Panc1 (cell line): Measurements from ENCODE around the gene RNF213. TPM values are rescaled to one million over a fixed set of nuclear protein-coding genes. Genes with fewer than 3 reads are reported as not detected.

Experiments
- ATAC-seq: fragments of 200-7000 bp; cut with Tn5 transposase; 2 replicates; pipeline ENCODE4 v1.9.1; 2020; ENCODE audit warnings: mild to moderate bottlenecking, moderate library complexity
- BruUV-seq: library from RNA; stranded (reverse); fragments of 400-500 nt; replicated peaks from 2 replicates; lab custom pipeline; 2021; lab: Mats Ljungman, UMichigan
- CTCF ChIA-PET: fragments of 300-600 bp; sonication (Branson Sonifier 250); formaldehyde crosslinking; loops from one replicate; lab custom pipeline; 2022; ENCODE audit warnings: antibody characterized with exemption; lab: Charles Lee
- POLR2A ChIA-PET: fragments of 300-600 bp; sonication (Branson Sonifier 250); formaldehyde crosslinking; loops from one replicate; lab custom pipeline; 2022; ENCODE audit warnings: antibody characterized with exemption; lab: Charles Lee
- DNase-seq: peaks from one replicate; pipeline ENCODE4 v3.0.0-alpha.2; 2010; ENCODE audit warnings: low read depth, low spot score
- H3K27ac ChIP-seq: 2 replicates; pipeline ENCODE4 v1.5.1; 2011; ENCODE audit warnings: mild to moderate bottlenecking, low read length, inconsistent platforms
- H3K27me3 ChIP-seq: fragments of 200-500 bp; sonication (Bioruptor generic); 2 replicates; pipeline ENCODE4 v1.6.0; 2014; ENCODE audit warnings: low read length, inconsistent platforms; ENCODE audit not compliant: control insufficient read depth, insufficient read depth
- H3K36me3 ChIP-seq: fragments of 200-500 bp; sonication (Bioruptor generic); 2 replicates; pipeline ENCODE4 v1.5.1; 2014; ENCODE audit warnings: inconsistent platforms, mild to moderate bottlenecking, low read length, moderate library complexity; ENCODE audit not compliant: control insufficient read depth, insufficient read depth
- H3K4me1 ChIP-seq: 2 replicates; pipeline ENCODE4 v1.5.1; 2011; ENCODE audit warnings: inconsistent platforms, mild to moderate bottlenecking, low read length, moderate library complexity; ENCODE audit not compliant: control insufficient read depth, insufficient read depth
- H3K4me3 ChIP-seq, 2 experiments: 2 replicates each; pipeline ENCODE4 v1.5.1; 2011 to 2012; ENCODE audit warnings: low read depth in 2 of 2, low read length in 2 of 2, mild to moderate bottlenecking in 2 of 2, inconsistent platforms in 1 of 2, moderate library complexity in 1 of 2
- H3K9me3 ChIP-seq: fragments of 200-500 bp; sonication (Bioruptor generic); 2 replicates; pipeline ENCODE4 v1.5.1; 2014; ENCODE audit warnings: low read depth, mild to moderate bottlenecking, inconsistent platforms, low read length, moderate library complexity; ENCODE audit not compliant: control insufficient read depth, insufficient read depth
- POLR2AphosphoS5 ChIP-seq: IDR thresholded peaks from 2 replicates; pipeline ENCODE4 v1.6.1; 2012; ENCODE audit warnings: mild to moderate bottlenecking, low read depth, low read length, moderate library complexity
- SIN3A ChIP-seq: IDR thresholded peaks from 2 replicates; pipeline ENCODE4 v1.6.1; 2012; ENCODE audit warnings: low read depth, mild to moderate bottlenecking, low read length, moderate library complexity, borderline replicate concordance; ENCODE audit not compliant: insufficient read depth
- TCF7L2 ChIP-seq: IDR thresholded peaks from 2 replicates; pipeline ENCODE4 v1.6.1; 2011; ENCODE audit warnings: mild to moderate bottlenecking, low read depth, low read length, inconsistent platforms
- in situ Hi-C: cut with HindIII; loops from 2 replicates; pipeline ENCODE4 v1.10.0; 2016; ENCODE audit warnings: low sequenced_read_pairs, low pct_unique_long_range_greater_than_20kb
- intact Hi-C: fragments of 100-400 bp; cut with micrococcal nuclease; formaldehyde crosslinking; loops from one replicate; pipeline ENCODE4 v1.10.0; 2022; ENCODE audit not compliant: unreplicated experiment
- total RNA-seq: library from RNA; stranded (reverse); gene quantifications from one replicate; pipeline ENCODE4 v1.2.1, GENCODE V29; 2021; ENCODE audit not compliant: unreplicated experiment
- TF ChIP-seq, protein P1 (sequence below), 2 experiments: IDR thresholded peaks; 2 replicates each; pipeline ENCODE4 v1.6.1; 2011 to 2012; ENCODE audit warnings: low read depth in 2 of 2, control low read depth in 1 of 2, low read length in 1 of 2, mild to moderate bottlenecking in 1 of 2, moderate library complexity in 1 of 2; ENCODE audit not compliant: insufficient read depth in 1 of 2
- TF ChIP-seq, protein P2 (sequence below): fragments of 450-650 bp; IDR thresholded peaks from 2 replicates; pipeline ENCODE4 v1.5.1; 2017; ENCODE audit warnings: mild to moderate bottlenecking

The RNF213 gene
- total RNA-seq, 1 experiment from 2014 or later = 230 TPM

DNA sequence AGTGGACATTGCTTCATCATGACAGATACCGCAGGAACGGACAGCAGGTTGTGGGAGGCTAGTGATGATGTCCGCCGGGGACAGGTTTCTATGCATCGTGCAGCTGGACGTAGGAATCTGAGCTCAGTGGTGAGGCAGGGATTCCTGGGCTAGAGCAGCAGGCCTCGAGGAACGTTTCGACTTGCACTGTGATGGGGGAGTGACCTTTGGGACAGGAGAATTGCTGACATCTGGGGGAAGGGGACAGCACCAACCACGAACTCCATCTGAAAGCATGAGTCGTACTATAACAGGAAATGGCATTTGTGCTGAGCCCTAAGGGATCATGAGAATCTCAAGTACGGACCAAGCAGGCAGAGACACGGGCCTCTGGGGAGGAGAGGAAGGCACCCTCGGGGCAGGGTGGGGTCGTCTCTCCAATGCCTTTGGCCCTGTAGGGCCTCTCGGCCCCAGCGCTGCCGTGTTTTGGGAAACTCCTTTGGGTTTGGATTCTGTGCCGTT lies 88.5 kb downstream of the RNF213 start:
- in situ Hi-C loops (no loop called here), intact Hi-C loops (no loop called here)
- ChIA-PET CTCF (no interaction called here), POLR2A (no interaction called here)
- BruUV-seq = no TSS peak
- Histone ChIP-seq H3K9me3 (no peaks in the 10 kb centered on the region), H3K27ac (no peak overlapping the region), H3K36me3 (peaks cover 43% of the 10 kb centered on the region), H3K4me1 (no peaks in the 10 kb centered on the region), H3K4me3 (no peak overlapping the region), H3K27me3 (no peaks in the 10 kb centered on the region)
- TF ChIP-seq POLR2AphosphoS5 = no peak
- TF ChIP-seq, protein P1, sequence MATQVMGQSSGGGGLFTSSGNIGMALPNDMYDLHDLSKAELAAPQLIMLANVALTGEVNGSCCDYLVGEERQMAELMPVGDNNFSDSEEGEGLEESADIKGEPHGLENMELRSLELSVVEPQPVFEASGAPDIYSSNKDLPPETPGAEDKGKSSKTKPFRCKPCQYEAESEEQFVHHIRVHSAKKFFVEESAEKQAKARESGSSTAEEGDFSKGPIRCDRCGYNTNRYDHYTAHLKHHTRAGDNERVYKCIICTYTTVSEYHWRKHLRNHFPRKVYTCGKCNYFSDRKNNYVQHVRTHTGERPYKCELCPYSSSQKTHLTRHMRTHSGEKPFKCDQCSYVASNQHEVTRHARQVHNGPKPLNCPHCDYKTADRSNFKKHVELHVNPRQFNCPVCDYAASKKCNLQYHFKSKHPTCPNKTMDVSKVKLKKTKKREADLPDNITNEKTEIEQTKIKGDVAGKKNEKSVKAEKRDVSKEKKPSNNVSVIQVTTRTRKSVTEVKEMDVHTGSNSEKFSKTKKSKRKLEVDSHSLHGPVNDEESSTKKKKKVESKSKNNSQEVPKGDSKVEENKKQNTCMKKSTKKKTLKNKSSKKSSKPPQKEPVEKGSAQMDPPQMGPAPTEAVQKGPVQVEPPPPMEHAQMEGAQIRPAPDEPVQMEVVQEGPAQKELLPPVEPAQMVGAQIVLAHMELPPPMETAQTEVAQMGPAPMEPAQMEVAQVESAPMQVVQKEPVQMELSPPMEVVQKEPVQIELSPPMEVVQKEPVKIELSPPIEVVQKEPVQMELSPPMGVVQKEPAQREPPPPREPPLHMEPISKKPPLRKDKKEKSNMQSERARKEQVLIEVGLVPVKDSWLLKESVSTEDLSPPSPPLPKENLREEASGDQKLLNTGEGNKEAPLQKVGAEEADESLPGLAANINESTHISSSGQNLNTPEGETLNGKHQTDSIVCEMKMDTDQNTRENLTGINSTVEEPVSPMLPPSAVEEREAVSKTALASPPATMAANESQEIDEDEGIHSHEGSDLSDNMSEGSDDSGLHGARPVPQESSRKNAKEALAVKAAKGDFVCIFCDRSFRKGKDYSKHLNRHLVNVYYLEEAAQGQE (IDR thresholded peaks at IDR 0.05; ENCODE audit: insufficient read depth in 1 of 2, low read depth in 2 of 2, low read length in 1 of 2) = no peak
- TF ChIP-seq, protein P2, sequence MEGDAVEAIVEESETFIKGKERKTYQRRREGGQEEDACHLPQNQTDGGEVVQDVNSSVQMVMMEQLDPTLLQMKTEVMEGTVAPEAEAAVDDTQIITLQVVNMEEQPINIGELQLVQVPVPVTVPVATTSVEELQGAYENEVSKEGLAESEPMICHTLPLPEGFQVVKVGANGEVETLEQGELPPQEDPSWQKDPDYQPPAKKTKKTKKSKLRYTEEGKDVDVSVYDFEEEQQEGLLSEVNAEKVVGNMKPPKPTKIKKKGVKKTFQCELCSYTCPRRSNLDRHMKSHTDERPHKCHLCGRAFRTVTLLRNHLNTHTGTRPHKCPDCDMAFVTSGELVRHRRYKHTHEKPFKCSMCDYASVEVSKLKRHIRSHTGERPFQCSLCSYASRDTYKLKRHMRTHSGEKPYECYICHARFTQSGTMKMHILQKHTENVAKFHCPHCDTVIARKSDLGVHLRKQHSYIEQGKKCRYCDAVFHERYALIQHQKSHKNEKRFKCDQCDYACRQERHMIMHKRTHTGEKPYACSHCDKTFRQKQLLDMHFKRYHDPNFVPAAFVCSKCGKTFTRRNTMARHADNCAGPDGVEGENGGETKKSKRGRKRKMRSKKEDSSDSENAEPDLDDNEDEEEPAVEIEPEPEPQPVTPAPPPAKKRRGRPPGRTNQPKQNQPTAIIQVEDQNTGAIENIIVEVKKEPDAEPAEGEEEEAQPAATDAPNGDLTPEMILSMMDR = no peak
- no peak for TF ChIP-seq SIN3A
- TF ChIP-seq TCF7L2 = no peak
- DNase-seq (no peak), ATAC-seq (peak; percentile 23; the same call in 1 of the 2 replicates)

DNA sequence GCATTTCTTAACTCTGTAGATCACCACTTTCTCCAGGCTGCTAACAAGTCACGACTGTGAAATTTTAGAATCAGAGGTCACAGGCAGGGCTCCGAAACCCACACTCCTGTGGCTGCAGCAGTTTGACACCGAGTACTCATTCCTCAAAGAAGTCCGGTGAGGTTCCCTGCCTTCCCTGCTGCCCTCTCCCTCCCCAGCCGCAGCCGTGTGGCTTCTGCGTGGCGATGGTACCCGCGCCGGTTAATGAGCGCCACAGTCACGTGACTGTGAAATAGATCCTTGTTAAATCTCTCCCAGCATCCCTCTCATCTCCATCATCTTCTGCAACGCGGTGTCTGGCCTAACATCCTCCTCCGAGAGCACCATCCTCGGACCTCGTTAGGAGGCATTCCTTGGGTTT lies 89.1 kb downstream of the RNF213 start:
- TF ChIP-seq TCF7L2 = no peak
- no peak for TF ChIP-seq POLR2AphosphoS5
- TF ChIP-seq, protein P1 (IDR thresholded peaks at IDR 0.05; ENCODE audit: insufficient read depth in 1 of 2, low read depth in 2 of 2, low read length in 1 of 2) = no peak
- no peak for TF ChIP-seq SIN3A
- TF ChIP-seq, protein P2 = no peak
- no peaks in the 10 kb centered on the region for H3K27me3 ChIP-seq
- BruUV-seq = no TSS peak
- no peaks in the 10 kb centered on the region for H3K9me3 ChIP-seq
- peaks cover 37% of the 10 kb centered on the region for H3K36me3 ChIP-seq
- in situ Hi-C loops (no loop called here), intact Hi-C loops (no loop called here)
- no peak for ATAC-seq
- no peak for DNase-seq
- H3K4me3 ChIP-seq = no peak overlapping the region
- no peaks in the 10 kb centered on the region for H3K4me1 ChIP-seq
- no peak overlapping the region for H3K27ac ChIP-seq
- POLR2A ChIA-PET = no interaction called here
- CTCF ChIA-PET = no interaction called here
